ENCODE data around the gene HTRA1. TPM values are rescaled to one million over a fixed set of nuclear protein-coding genes. Genes with fewer than 3 reads are reported as not detected.

The HTRA1 gene
- total and polyA plus RNA-seq, 10 of the 15 experiments (the other 5 are each of a cell fraction or from before 2014, with no cell fraction given): 0.13 TPM; not detected in 9

DNA sequence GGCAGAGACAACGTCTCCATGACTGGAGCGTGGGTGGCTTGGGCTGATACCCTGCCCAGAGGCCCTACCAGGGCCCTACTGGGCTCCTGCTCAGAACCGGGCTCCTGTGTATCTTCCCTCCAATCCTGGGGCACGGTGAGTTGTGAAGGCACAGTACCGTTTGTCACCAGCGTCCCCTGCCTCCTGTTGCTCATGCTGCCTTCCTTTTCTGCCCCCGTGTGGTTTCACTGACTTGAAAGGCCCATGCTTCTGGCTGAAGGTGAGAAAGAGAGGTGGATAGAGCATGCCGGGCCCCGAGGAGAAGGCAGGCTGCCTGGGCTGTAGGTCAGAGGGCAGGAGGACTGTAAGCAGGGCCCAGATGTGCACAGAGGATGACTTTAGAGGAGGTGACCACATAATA is 90.1 kb downstream of the HTRA1 start:
- H2AFZ ChIP-seq (ENCODE audit: control insufficient read depth, low read depth, low read length): no peak overlapping the region
- H4K20me1 ChIP-seq (ENCODE audit: control insufficient read depth, insufficient read depth): no peaks in the 10 kb centered on the region
- intact Hi-C loops (cut with micrococcal nuclease; ENCODE audit: unreplicated experiment) (no loop called here), in situ Hi-C loops (cut with MboI) (no loop called here)
- H3K27me3 ChIP-seq (replicated peaks in 1 of 2; ENCODE audit: control insufficient read depth in 2 of 2, insufficient read depth in 2 of 2, low read length in 1 of 2): peaks cover 1 to 4% of the 10 kb centered on the region in 2 experiments; a peak in 2 of 4 replicates
- H3K79me2 ChIP-seq (ENCODE audit: control insufficient read depth, insufficient read depth, low read length): no peaks in the 10 kb centered on the region
- TF ChIP-seq PAX5 (IDR thresholded peaks at IDR 0.05; ENCODE audit: borderline replicate concordance, low read depth, low read length) (no peak), NR2C2 (IDR thresholded peaks at IDR 0.05; ENCODE audit: borderline replicate concordance, control insufficient read depth, insufficient read length, low read depth) (no peak), SMARCA5 (IDR thresholded peaks at IDR 0.05) (no peak), ETV6 (conservative IDR thresholded peaks at IDR 0.05 in 1 of 2, IDR thresholded peaks at IDR 0.05 in 1 of 2; ENCODE audit: borderline replicate concordance in 1 of 2, low read depth in 1 of 2) (no peak)
- TF ChIP-seq, protein P1, sequence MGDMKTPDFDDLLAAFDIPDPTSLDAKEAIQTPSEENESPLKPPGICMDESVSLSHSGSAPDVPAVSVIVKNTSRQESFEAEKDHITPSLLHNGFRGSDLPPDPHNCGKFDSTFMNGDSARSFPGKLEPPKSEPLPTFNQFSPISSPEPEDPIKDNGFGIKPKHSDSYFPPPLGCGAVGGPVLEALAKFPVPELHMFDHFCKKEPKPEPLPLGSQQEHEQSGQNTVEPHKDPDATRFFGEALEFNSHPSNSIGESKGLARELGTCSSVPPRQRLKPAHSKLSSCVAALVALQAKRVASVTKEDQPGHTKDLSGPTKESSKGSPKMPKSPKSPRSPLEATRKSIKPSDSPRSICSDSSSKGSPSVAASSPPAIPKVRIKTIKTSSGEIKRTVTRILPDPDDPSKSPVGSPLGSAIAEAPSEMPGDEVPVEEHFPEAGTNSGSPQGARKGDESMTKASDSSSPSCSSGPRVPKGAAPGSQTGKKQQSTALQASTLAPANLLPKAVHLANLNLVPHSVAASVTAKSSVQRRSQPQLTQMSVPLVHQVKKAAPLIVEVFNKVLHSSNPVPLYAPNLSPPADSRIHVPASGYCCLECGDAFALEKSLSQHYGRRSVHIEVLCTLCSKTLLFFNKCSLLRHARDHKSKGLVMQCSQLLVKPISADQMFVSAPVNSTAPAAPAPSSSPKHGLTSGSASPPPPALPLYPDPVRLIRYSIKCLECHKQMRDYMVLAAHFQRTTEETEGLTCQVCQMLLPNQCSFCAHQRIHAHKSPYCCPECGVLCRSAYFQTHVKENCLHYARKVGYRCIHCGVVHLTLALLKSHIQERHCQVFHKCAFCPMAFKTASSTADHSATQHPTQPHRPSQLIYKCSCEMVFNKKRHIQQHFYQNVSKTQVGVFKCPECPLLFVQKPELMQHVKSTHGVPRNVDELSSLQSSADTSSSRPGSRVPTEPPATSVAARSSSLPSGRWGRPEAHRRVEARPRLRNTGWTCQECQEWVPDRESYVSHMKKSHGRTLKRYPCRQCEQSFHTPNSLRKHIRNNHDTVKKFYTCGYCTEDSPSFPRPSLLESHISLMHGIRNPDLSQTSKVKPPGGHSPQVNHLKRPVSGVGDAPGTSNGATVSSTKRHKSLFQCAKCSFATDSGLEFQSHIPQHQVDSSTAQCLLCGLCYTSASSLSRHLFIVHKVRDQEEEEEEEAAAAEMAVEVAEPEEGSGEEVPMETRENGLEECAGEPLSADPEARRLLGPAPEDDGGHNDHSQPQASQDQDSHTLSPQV (IDR thresholded peaks at IDR 0.05): no peak
- TF ChIP-seq, protein P2, sequence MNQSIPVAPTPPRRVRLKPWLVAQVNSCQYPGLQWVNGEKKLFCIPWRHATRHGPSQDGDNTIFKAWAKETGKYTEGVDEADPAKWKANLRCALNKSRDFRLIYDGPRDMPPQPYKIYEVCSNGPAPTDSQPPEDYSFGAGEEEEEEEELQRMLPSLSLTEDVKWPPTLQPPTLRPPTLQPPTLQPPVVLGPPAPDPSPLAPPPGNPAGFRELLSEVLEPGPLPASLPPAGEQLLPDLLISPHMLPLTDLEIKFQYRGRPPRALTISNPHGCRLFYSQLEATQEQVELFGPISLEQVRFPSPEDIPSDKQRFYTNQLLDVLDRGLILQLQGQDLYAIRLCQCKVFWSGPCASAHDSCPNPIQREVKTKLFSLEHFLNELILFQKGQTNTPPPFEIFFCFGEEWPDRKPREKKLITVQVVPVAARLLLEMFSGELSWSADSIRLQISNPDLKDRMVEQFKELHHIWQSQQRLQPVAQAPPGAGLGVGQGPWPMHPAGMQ (IDR thresholded peaks at IDR 0.05; ENCODE audit: borderline replicate concordance): no peak
- TF ChIP-seq, protein P3, sequence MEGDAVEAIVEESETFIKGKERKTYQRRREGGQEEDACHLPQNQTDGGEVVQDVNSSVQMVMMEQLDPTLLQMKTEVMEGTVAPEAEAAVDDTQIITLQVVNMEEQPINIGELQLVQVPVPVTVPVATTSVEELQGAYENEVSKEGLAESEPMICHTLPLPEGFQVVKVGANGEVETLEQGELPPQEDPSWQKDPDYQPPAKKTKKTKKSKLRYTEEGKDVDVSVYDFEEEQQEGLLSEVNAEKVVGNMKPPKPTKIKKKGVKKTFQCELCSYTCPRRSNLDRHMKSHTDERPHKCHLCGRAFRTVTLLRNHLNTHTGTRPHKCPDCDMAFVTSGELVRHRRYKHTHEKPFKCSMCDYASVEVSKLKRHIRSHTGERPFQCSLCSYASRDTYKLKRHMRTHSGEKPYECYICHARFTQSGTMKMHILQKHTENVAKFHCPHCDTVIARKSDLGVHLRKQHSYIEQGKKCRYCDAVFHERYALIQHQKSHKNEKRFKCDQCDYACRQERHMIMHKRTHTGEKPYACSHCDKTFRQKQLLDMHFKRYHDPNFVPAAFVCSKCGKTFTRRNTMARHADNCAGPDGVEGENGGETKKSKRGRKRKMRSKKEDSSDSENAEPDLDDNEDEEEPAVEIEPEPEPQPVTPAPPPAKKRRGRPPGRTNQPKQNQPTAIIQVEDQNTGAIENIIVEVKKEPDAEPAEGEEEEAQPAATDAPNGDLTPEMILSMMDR (IDR thresholded peaks at IDR 0.05 in 2 of 3, conservative IDR thresholded peaks at IDR 0.05 in 1 of 3; ENCODE audit: control insufficient read depth in 2 of 3, extremely low read depth in 1 of 3, insufficient read depth in 1 of 3, low read depth in 3 of 3, low read length in 3 of 3): 0 out of 6 replicates have a peak, but pooled peaks of 1 of the 3 experiments have one; percentile 3
- ChIA-PET RAD21 (ENCODE audit: unreplicated experiment) (no interaction called here), CTCF (interaction anchor here (0.9 to 1.5 kb wide), 2 partner anchors 20 to 36 kb away, joined by 3 read pairs; no protein-coding TSS in a partner anchor), SMC1A (ENCODE audit: uncharacterized antibody, unreplicated experiment) (interaction anchor here (1.1 kb wide), 1 partner anchor 14 kb away, joined by 3 read pairs; no protein-coding TSS in a partner anchor), POLR2A (no interaction called here)
- FAIRE-seq (no peak), ATAC-seq (peak; percentile 39; the same call in 1 of the 3 replicates), DNase-seq (ENCODE audit: low read depth, low spot score) (no peak)
- H3K9me3 ChIP-seq (replicated peaks; ENCODE audit: control insufficient read depth, insufficient read depth, low read length): no peaks in the 10 kb centered on the region
- WGBS (ENCODE audit: insufficient coverage, insufficient replicate concordance, low lambda C conversion rate, missing lambda C conversion rate): 13% methylated on average over 9 of the region's 9 CpGs
- no peaks in the 10 kb centered on the region for H3K4me1 ChIP-seq (ENCODE audit: control insufficient read depth, insufficient read depth, low read length)
- no peak overlapping the region for H3K27ac ChIP-seq (ENCODE audit: control insufficient read depth, insufficient read depth)
- H3K4me3 ChIP-seq: no peak overlapping the region
- no peak overlapping the region for H3K9ac ChIP-seq (ENCODE audit: control insufficient read depth, insufficient read depth, low read length)
- BruUV-seq (replicated peaks): no TSS peak
- no peaks in the 10 kb centered on the region for H3K36me3 ChIP-seq (ENCODE audit: control insufficient read depth in 2 of 2, insufficient read depth in 2 of 2, low read length in 1 of 2)
- H3K4me2 ChIP-seq (ENCODE audit: control insufficient read depth, insufficient read depth): no peak overlapping the region

All from GM12878 (cell line).